EH (cell line): ENCODE data around the gene CCDC144A.
"Not testable (repeated sequence)": the region's sequence is repeated elsewhere in the genome, so short reads cannot be mapped to it uniquely, and the experiment has no call there.

ENCODE experiments used
- DNase-seq: peaks from one replicate; pipeline ENCODE4 v3.0.0-alpha.2; 2015; ENCODE audit warnings: low read depth

Gene CCDC144A

GRCh38 chr17:16820161-16820877, 130.3 kb downstream of the CCDC144A start:
- no peak for DNase-seq

- DNase-seq = no peak
These were observed 131.0 kb downstream of the CCDC144A start for GRCh38 chr17:16820979-16821543.

- not testable (repeated sequence) for DNase-seq
These were observed 132.1 kb downstream of the CCDC144A start for GRCh38 chr17:16822133-16822532.

GRCh38 chr17:16823768-16824406, 133.8 kb downstream of the CCDC144A start:
- not testable (repeated sequence) for DNase-seq
